Measurements from ENCODE around the gene PCNX4. TPM values are rescaled to one million over a fixed set of nuclear protein-coding genes. Genes with fewer than 3 reads are reported as not detected.

The PCNX4 gene
- polyA plus RNA-seq, 1 donor = 49.2 TPM

GRCh38 chr14:60175255-60175902, 83.7 kb downstream of the PCNX4 start:
- DNase-seq = no peak

GRCh38 chr14:60178164-60178563, 86.4 kb downstream of the PCNX4 start:
- DNase-seq = no peak

GRCh38 chr14:60178820-60179219, 87.1 kb downstream of the PCNX4 start:
- no peak for DNase-seq

GRCh38 chr14:60179431-60179869, 87.7 kb downstream of the PCNX4 start:
- DNase-seq = no peak

GRCh38 chr14:60183138-60183537, 91.4 kb downstream of the PCNX4 start:
- no peak for DNase-seq

- no peak for DNase-seq
Measured at GRCh38 chr14:60183741-60184140, 92.0 kb downstream of the PCNX4 start.

GRCh38 chr14:60184146-60184904, 92.6 kb downstream of the PCNX4 start:
- peak; percentile 69 for DNase-seq

- DNase-seq = no peak
Measured at GRCh38 chr14:60184905-60185555, 93.3 kb downstream of the PCNX4 start.

- DNase-seq = no peak
Measured at GRCh38 chr14:60188115-60188514, 96.4 kb downstream of the PCNX4 start.

- no peak for DNase-seq
Measured at GRCh38 chr14:60188696-60189095, 97.0 kb downstream of the PCNX4 start.

- DNase-seq = no peak
Measured at GRCh38 chr14:60189923-60190840, 98.5 kb downstream of the PCNX4 start.

- no peak for DNase-seq
Measured at GRCh38 chr14:60195179-60195810, 103.6 kb downstream of the PCNX4 start.

GRCh38 chr14:60196291-60196690, 104.6 kb downstream of the PCNX4 start:
- no peak for DNase-seq

- no peak for DNase-seq
Measured at GRCh38 chr14:60197629-60198303, 106.0 kb downstream of the PCNX4 start.

GRCh38 chr14:60199321-60199720, 107.6 kb downstream of the PCNX4 start:
- DNase-seq = no peak

GRCh38 chr14:60204104-60204842, 112.5 kb downstream of the PCNX4 start:
- DNase-seq = no peak

- no peak for DNase-seq
Measured at GRCh38 chr14:60204843-60205774, 113.4 kb downstream of the PCNX4 start.

- no peak for DNase-seq
Measured at GRCh38 chr14:60206249-60206670, 114.5 kb downstream of the PCNX4 start.

- no peak for DNase-seq
Measured at GRCh38 chr14:60206837-60207533, 115.3 kb downstream of the PCNX4 start.

Data from hindlimb muscle (tissue), 1 donor.